Liver (tissue), 3 donors: ENCODE measurements around the gene OR2AE1.

Experiments used
- CTCF ChIP-seq: fragments of 150-350 bp; IDR thresholded peaks from 2 replicates; pipeline ENCODE4 v1.5.1; 2017; ENCODE audit warnings: improper control_type of control experiment, low read depth, low read length; ENCODE audit not compliant: missing input control
- EGR1 ChIP-seq, 2 donors: IDR thresholded peaks; 2 replicates each; pipeline ENCODE4 v1.6.1; 2016 to 2018; ENCODE audit warnings: antibody characterized with exemption in 2 of 2, low read depth in 2 of 2
- JUND ChIP-seq, 2 donors: IDR thresholded peaks; 2 replicates each; pipeline ENCODE4 v1.6.1; 2016; ENCODE audit warnings: antibody characterized with exemption in 2 of 2
- TAF1 ChIP-seq: conservative IDR thresholded peaks from 2 replicates; pipeline ENCODE4 v1.6.1; 2016; ENCODE audit warnings: antibody characterized with exemption, mild to moderate bottlenecking
- YY1 ChIP-seq: IDR thresholded peaks from 2 replicates; pipeline ENCODE4 v1.6.1; 2016; ENCODE audit warnings: antibody characterized with exemption, mild to moderate bottlenecking
- donor health status: healthy.
- donor health status: healthy.

GRCh38 chr7:99829524-99830160 lies 47.2 kb downstream of the OR2AE1 start:
- peak; percentile 36 for TF ChIP-seq YY1
- TF ChIP-seq EGR1 (IDR thresholded peaks at IDR 0.05; ENCODE audit: low read depth in 2 of 2): no peak
- TF ChIP-seq TAF1: peak; percentile 96
- peak in 1 of 2 donors; percentile 12 for TF ChIP-seq JUND (IDR thresholded peaks at IDR 0.05)
- no peak for TF ChIP-seq CTCF
